GDM1 (cell line): ENCODE data around the gene CLDN18.

Source experiments
- DNase-seq: peaks from one replicate; lab custom pipeline; 2025; lab: John Stamatoyannopoulos, UW

Gene CLDN18

DNA sequence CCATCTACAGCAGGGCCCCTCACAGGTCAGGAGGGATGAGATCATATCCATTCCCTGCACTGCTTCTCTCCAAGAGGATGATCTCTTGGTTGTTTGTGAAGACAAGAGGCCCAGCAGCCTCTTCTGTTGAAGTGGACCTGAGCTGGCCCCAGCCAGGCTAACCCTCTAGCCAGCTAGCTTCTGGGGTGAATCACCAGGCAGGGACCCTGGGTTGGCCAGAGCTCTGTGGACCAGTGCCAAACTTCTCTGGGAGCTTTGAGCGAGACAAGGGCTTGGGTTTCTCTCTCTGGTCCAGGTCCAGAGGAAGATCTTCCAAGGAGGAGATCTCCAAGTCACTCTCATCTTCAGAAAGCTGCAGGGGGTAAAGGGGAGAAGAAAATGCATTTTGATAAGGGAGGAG, 52.7 kb downstream of the CLDN18 start:
- DNase-seq = no peak

DNA sequence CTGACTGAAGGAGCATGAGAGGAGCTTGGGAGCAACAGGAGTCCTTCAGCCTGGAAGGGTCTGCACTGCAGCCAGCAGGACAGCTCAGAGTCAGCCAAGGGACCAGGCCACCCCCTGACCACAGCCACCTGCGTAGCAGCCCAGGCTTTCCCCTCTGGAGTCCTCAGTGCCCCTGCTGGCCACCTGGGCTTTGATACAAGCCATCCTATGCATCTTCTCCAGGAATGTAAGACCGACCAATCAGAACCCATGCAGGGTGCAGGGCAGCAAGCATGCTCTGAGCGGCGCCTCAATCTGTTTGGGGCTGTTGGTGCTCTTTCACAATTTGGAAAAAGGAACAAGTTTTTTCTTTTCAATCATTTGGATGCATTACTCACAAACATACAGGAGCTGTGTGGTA, 53.5 kb downstream of the CLDN18 start:
- no peak for DNase-seq

DNA sequence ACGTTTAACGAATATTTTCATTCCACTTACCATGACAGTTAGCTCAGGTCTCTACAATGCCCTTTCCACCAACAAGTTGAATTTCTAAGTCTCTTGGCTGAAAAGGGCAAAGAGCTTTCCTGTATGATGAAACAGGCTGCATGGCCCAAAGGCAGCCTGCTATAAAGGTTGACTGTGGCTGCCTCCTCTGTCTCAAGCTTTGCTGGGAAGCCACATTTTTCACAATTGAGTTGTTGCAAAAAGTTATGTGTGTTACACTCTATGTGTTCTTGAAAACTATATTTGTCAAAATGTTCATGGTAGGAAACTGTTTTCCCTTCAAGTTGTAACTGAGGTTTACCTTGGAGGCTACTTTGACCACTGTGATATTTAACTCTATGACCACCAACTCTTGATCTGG, 56.0 kb downstream of the CLDN18 start:
- DNase-seq = no peak

DNA sequence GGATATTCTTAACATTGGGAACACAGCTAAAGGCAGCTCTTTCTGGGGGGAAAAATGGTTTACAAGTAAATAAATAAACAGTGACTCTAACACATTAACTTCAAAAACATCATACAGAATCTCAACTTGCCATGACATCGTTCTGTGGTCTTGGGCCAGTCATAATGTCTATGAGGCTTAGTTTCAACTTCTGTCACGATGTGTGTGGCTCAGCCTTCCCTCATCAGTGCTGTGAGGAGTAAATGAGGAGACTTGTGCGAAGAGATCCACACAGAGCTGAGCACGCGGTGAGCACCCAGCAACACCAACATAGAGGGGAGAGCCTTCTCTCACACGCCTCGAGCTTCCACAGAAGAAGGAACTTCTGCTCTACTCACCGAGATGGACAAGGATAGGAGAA, 56.4 kb downstream of the CLDN18 start:
- no peak for DNase-seq

DNA sequence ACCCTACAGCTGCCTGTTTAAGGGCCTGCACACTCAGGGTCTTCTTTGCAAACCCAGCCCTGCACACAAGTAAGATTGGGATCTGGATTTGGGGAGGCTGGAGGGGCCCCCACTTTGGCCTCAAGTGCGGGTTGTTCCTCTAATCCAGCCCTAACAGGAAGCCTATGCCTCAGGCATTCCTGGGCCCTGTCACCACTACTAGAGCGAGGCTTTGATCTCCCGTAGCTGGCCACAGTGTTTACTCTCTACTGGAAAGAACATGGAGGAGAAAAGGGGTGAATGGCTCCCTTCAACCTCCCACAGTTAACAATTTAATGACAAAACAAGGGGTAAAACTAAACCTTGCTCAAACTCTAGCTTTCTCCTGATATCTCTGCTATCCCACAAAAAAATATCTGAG, 57.0 kb downstream of the CLDN18 start:
- no peak for DNase-seq

DNA sequence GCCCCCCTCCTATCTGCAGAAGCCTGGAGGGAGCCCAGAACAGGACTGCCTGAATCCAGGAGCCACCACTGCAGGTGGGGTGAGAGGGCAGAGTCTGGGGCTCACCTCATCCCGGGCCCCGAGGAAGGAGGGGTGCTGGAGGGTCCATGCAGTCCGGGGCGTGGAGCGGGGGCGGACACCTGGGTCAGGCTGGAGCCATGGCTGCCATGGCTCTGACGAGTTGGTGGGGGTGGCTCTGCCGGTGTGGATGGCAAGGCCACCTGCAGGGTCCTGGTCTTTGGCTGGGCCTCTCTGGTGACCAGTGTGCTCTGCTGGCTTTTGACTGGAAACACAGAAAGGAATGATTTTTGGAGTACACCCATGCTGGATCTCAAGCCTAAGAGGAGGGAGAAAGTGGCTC, 58.1 kb downstream of the CLDN18 start:
- no peak for DNase-seq

DNA sequence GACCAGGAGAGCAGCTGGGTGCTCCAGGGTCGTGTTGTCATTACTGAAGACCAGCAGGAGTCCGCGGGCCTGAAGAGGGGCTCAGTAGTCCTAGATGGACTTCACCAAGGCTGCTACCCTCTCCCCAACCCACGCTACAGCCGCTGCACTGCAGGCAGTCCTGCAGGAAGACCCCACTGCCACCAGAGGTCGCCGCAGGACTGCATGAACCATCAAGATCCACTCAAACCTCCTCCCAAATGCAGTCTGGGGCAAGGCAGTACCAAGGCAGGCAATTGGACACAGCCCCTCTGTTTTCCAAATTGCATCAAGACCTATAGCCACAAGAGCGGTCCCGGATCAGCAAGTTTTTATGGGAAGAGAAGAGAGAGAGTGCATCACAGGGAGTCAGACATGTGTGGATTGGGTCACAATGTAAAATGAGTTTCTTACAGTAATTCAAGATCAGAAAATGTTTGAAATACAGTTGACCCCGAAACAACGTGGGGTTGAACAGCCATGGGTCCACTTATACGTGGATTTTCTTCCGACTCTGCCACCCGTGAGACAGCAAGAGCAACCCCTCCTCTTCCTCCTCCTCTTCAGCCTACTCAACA, 58.7 kb downstream of the CLDN18 start:
- DNase-seq = peak; percentile 52

DNA sequence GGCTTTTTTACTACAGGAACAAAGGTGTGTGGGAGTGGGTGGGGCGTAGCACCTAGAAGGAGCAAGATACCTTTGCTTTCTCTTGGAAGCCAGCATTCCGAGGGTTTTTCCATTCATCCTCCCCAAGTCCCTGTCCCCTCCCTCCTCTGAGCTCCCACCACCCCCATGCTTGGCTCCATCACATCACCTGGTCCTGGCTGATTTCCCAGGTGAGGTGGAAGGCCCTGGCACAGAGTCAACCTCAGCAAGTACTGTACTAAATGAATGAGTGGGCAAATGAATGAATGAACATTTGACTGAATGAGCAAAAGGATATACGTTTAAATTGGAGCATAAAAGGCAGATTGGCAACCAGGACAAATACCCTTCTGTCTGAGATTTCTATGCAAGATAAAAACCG, 60.0 kb downstream of the CLDN18 start:
- no peak for DNase-seq

DNA sequence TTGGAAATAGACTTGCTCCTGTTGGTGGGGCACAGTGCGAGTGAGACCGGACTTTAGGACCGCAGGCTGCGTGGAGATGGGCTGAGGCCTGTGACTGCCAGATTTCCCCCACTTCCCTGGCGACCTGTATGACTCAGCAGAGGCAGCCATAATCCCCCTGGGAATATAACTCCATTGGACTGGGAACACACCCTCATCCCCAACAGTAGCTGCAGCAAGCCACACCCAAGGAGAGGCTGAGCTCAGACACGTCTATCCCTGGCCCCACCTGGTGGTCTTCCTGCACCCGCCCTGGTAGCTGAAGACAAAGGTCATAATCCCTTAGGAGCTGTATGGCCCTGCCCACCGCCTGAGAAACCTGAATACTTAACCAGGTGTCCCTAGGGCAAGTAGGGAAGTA, 62.8 kb downstream of the CLDN18 start:
- no peak for DNase-seq

DNA sequence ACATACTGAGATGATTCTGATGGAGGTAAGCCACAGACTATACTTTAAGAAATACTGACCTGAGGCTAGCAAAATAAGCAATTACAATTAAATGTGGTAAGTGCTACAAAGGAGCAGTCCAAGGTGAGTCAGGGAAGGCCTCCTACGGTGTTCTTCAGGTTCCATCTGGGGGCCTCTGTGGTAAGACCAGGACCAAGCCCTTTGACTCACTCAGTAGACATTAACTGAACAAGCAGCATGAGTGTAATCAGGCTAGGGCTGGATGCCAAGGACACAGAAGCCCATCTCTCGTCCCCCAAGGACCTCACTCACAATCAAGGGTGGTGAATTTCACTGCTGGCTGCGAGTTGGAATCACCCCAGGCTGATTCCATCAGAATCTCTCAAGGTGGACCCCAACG, 68.1 kb downstream of the CLDN18 start:
- DNase-seq = no peak

DNA sequence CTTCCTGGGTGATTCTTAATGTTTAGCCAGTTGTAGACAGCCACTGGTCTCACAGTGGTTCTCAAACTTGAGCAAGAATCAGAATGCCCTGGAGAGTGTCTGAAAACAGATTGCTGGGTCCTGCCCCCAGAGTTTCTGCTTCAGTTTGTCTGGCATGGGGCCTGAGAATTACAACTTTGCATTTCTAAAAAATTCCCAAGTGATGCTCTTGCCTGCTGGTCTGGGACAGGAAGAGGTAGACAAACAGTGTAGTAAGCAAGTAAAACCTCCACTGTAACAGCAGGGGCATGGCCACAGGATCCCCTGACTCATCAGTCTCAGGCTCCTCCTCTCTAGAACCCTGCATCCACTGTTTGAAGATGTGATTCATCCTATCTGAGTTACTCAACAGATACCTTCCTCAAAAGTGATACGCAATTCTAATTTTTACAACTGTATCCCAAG, 69.0 kb downstream of the CLDN18 start:
- DNase-seq = no peak

DNA sequence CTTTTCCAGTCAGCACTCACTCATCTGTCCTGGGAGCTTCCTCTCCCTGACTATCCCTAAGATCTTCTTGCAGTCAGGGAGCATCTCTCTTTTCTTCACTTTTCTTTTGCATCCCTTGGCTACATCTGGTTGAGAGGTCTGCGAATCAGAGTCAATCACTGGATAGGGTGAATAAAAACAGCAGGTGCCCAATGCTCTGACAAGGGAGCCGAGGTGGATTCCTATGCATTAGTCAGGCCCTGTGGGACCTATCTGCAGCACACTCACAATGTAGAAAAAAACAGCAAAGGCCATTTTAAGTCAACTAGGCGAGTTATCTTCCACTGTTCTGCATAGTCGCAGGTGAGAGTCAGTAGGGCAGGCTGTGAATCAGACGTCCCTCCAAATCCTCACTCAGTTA, 69.9 kb downstream of the CLDN18 start:
- no peak for DNase-seq

DNA sequence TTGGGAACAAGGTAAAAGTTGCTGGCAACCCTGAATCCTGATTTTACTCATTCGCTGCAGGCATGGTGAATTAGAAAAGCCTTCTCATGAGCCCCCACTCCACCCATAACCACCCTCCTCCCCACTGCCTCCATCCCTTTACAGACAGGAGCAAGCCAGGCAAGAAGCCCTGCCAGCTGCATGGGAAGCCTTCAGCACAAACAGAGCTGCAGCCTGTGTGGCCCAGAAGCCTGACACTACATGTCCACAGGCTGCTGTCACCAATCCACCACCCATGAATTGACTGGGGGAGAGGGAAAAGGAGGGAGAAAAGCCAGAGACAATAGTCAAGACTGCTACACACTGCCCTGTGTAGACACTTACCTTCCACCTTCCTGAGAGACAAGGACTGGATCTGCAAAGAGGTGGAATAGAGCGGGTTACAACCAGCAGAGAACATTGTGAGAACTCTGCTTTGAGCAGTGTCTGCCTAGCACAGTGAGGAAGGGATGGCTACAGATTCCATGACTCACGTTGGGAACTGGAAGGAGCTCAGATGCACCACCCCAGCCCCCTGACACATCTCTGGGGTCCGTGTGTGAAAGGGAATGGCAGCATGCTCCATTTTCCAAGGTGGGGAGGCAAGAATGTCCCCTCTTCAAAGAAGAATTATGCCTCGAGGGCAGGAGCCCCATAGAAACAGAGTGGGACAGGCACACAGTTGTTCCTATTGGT, 71.6 kb downstream of the CLDN18 start:
- no peak for DNase-seq

DNA sequence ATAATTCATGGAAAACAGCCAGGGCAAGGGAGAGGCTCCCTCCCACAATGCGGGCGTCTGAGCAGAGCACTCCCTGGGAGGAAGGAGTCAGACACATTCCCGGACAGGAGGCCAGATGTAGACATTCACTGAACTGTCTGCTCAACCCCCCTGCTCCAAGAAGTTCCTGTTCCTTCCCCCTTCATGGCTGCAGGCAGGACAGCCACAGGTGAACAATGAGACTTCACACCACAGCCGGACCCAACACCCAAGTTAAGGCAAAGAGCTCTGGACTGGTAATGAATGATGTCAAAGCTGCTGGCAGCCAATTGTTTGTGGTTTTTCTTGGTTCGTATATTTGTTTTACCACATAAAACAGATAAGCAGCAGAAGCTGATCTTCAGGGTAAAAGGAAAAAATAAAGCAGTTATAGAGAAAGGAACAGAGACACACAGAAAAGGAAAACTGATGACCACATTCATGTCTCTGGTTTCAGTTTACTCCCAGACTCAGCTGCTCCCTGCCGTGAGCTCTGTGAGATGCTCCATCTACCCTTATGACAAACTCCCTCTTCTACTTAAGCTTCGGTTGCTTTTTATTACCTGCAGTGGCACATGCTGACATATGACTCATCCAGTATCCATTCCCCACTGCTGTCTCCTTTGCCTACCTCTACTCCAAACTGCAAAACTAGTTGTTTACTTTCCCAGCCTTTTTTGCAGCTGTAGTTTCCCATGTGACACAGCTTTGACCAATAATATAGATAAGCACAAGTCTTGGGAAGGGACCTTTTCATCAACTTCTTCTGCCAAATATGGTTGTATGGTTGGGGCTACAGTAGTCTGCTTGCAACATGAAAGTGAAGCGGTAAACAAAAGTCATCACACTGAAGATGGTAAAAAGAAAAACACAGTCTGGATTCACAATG, 72.4 kb downstream of the CLDN18 start:
- DNase-seq = no peak

DNA sequence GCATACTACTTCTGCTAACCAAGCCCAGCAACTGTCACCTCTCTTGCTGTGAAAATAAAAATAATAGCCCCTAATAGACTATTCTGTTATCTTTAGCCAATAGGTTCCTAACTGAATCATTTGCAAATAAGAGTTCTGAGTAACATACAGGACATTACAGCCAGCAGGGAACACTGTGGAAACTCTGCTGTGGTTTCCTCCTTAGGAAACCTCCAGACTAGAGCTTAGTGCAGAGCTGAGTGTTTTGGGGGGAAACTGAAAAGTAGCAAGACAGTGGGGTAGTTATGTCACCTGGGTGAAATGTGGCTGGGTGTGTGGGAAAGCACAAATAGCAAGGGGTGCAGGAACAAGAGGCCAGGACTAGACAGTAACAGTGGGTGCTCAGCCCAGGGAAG, 73.0 kb downstream of the CLDN18 start:
- no peak for DNase-seq
